Fibroblast of villous mesenchyme (primary cell): ENCODE measurements around the gene CFAP58. TPM values are rescaled to one million over a fixed set of nuclear protein-coding genes. Genes with fewer than 3 reads are reported as not detected.

Experiments used
- DNase-seq: peaks from one replicate; pipeline ENCODE4 v3.0.0-alpha.2; 2010; ENCODE audit warnings: low read depth
- H3K4me3 ChIP-seq: 2 replicates; pipeline ENCODE4 v1.5.1; 2011; ENCODE audit warnings: low read depth, mild to moderate bottlenecking, low read length
- CTCF ChIP-seq: IDR thresholded peaks from 2 replicates; pipeline ENCODE4 v1.5.1; 2012; ENCODE audit warnings: low read depth, mild to moderate bottlenecking, low read length; ENCODE audit not compliant: insufficient read depth
- total RNA-seq: library from RNA; depleted of rRNA; stranded (reverse); fragments of >200 nt; gene quantifications from 2 replicates; pipeline ENCODE4 v1.2.3, GENCODE V29; 2012

The CFAP58 gene
- total RNA-seq = 0.43 and 0.64 TPM in 2 replicates

DNA sequence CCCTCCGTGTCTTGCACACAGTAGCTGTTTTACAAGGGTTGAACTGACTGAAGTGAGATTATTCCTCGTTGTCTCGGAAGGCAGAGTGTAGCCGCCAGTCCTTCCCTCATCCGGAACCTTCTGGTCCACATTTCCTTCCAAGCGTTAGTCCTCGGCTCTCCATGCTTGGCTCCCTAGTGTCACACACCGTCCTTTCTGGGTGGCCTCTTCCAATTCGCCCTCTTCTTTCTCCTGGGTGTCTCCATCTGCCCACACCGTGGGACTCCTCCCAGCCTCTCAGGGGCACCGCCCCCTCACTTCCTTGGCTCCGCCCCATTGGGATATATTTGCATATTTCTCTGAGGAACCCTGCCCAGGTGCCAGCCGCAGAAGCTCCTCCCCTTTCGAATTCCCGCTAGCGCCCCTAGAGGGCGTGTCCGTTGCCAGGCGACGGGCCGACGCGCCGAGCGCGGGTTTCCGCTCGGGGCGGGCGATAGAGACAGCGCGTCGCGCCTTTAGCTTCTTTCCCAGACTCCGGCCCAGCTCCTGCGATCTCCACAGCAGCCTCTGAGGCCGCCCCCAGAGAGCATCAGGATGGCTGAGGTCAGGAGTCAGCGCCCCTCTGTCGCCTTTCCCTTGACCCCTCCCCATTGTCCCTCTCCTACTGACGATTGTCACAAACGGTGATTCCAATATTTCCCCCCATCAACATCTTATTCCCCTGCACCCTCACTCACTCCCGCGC, at the start of gene CFAP58:
TSS of gene CFAP58 (plus strand) at position 509 of the 724 bp plus-strand sequence. CDS start at position 574, 65 bp downstream.
- TF ChIP-seq CTCF = peak; percentile 75
- peak within 1 kb of the TSS; percentile 59 for H3K4me3 ChIP-seq
- peak; percentile 86 for DNase-seq

- DNase-seq = no peak
- no peak for TF ChIP-seq CTCF
- H3K4me3 ChIP-seq = no peak overlapping the region
These were observed 49.3 kb upstream of the CFAP58 start for GRCh38 chr10:104304356-104304745.

DNA sequence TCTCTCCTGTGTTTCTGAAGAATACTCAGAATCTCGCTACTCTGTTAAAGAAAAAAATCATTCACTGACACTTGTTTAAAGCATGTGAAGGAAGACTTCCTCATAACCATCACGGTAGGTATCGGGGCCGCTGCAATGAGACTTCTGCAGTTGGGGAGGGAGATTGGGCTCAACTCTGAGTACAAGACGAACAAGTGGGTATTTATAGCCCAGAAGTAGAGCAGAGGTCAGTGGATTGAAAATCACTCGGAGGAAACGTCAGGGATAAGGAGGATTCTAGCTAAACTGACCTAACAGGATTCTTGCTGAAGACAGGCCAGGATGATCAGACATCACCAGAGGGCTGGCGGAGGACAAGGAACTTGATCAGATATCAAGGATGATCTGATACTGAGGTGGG, 48.7 kb upstream of the CFAP58 start:
- no peak overlapping the region for H3K4me3 ChIP-seq
- no peak for TF ChIP-seq CTCF
- DNase-seq = no peak

GRCh38 chr10:104306897-104307296, 46.7 kb upstream of the CFAP58 start:
- DNase-seq = no peak
- no peak overlapping the region for H3K4me3 ChIP-seq
- TF ChIP-seq CTCF = no peak

GRCh38 chr10:104307576-104308438, 45.8 kb upstream of the CFAP58 start:
- no peak overlapping the region for H3K4me3 ChIP-seq
- no peak for DNase-seq
- no peak for TF ChIP-seq CTCF

GRCh38 chr10:104308439-104308903, 45.2 kb upstream of the CFAP58 start:
- no peak for TF ChIP-seq CTCF
- no peak overlapping the region for H3K4me3 ChIP-seq
- DNase-seq = no peak
